COLO829 (cell line): Measurements from ENCODE around the gene PPAT.
"Not testable (repeated sequence)": the region's sequence is repeated elsewhere in the genome, so short reads cannot be mapped to it uniquely, and the experiment has no call there.

Experiments
- DNase-seq: peaks from one replicate; pipeline ENCODE4 v3.0.0; 2012; ENCODE audit warnings: low spot score

PPAT gene

DNA sequence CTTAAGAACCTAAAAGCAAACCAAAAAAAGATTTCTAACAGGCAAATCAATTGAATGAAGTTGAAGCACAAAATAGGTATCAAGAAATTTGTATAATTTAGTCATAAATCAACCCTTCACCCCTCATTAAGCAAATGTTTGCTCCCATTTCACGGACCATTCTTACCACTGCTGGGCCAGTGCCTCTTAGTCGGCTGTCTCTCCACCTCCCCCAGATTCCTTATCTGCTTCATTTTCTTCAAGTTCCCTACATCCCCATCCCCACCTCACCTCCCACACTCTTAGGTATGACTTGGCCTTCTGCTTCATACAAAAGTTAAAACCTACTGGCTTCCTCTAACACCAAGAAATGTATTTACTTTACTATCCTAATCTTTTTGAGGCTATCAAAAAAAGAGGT lies 60.0 kb downstream of the PPAT start:
- no peak for DNase-seq

DNA sequence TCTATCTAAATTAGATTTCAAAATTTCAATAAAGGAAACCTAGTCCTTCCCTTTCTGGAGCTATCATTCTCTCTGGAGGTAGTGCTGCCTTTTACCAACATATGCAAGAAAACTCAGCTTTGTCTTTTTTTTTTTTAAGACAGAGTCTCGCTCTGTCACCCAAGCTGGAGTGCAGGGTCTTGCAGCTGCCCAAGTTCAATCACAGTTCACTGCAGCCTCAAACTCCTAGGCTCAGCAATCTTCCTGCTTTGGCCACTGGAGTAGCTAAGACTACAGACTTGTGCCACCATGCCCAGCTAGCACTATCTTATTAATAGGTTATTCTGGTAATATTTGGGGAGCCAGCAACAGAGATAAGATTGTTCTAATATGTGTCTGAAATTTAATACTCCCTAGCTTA lies 60.5 kb downstream of the PPAT start:
- no peak for DNase-seq

DNA sequence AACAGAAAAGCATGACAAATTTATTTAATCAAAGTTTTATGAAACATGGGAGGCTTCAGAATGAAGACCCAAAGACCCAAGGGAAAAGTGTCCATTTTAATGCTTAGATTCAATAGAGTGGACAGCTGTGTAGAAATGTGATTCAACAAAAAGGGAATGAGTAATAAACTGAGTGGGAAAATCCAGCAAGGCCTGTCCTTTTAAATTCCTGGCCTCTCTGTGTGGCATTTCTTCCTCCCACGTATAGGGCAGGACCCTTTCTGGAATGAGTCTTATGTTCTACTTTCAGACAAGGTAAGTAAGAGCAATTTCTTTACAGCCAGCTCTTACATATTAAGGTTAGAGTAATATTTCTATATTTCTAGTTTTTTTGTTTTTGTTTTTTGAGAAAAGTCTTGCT lies 62.6 kb downstream of the PPAT start:
- no peak for DNase-seq

DNA sequence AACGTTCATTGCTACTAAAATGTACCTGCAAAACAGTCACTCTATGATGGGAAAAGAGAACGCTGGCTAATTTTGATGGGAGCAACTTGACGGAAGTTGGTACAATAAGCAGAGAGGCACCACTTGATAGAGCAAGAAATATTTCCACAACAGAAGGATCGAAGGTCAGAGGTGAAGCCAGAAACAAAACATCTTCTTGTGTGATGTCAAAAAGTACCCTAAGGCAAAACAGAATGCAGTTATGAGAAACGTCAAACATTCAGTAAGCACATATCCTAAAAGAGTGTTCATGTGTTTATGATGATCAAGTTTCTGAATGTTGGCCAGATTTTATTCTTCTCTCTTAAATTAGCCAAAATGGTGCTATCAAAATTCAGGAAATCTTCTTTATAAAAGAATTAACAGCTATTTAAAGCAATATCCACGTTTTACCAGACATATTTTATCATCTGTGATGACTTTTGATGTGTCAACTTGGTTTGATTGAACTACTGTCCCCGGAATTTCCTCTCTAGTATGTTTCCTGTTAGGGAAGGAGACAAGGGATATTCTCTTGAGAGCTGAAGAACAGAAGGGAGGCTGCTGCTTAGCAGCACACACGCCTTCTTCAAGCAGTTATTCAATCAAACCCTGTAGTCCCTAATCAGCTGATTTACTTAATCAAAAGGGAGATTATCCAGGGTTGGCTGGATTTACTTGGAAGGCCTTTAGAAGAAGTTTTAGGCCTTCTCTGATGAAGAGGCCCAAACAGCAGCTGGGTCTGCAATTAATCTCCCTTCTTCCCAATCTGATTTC lies 63.8 kb downstream of the PPAT start:
- DNase-seq: peak; percentile 85

DNA sequence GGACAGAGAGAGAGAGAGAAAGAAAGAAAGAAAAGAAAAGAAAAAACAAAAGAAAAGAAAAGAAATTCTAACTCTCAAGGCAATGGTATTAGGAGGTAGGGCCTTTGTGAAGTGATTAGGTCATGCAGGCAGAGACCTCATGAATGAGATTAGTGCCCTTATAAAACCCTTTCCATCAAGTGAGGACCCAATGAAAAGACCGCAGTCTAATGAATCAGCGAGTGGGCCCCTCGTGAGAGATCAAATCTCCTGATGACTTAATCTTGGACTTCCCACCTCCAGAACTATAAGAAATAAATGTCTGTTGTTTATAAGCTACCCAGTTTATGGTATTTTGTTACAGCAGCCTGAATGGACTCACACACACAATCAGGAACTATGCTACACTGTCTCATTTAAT lies 65.0 kb downstream of the PPAT start:
- no peak for DNase-seq

DNA sequence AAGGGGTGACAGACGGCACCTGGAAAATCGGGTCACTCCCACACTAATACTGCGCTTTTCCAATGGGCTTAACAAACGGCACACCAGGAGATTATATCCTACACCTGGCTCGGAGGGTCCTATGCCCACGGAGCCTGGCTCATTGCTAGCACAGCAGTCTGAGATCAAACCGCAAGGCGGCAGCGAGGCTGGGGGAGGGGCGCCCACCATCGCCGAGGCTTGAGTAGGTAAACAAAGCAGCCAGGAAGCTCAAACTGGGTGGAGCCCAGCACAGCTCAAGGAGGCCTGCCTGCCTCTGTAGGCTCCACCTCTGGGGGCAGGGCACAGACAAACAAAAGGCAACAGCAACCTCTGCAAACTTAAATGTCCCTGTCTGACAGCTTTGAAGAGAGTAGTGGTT lies 72.4 kb downstream of the PPAT start:
- not testable (repeated sequence) for DNase-seq

DNA sequence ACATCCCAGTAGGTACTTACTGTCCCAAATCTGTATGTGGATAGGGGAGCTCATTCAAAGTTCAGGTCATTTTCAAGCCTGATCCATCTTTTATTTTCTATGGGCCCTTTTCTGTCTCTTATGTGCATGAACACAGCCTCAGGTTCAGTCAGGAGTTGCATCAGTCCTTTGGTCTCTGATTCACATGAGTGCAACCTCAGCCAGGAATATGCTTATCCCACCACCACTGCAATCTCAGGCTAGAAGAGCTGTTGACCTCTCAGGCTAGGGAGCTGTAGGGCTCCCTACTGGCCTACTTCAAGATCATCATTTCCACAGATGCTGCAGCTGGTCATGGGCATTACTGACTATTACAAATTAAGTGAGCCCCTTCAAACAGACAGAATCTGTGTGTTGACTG lies 75.3 kb downstream of the PPAT start:
- no peak for DNase-seq

DNA sequence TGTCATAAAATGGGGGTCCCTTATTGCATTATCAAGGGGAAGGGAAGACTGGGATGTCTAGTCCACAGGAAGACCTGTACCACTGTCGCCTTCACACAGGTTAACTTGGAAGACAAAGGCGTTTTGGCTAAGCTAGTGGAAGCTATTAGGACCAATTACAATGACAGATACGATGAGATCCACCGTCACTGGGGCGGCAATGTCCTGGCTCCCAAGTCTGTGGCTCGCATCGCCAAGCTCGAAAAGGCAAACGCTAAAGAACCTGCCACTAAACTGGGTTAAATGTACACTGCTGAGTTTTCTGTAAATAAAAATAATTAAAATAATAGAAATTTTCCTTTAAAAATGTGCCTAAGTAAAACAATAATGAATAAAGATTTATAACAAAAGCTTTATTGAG lies 78.8 kb downstream of the PPAT start:
- DNase-seq: no peak

DNA sequence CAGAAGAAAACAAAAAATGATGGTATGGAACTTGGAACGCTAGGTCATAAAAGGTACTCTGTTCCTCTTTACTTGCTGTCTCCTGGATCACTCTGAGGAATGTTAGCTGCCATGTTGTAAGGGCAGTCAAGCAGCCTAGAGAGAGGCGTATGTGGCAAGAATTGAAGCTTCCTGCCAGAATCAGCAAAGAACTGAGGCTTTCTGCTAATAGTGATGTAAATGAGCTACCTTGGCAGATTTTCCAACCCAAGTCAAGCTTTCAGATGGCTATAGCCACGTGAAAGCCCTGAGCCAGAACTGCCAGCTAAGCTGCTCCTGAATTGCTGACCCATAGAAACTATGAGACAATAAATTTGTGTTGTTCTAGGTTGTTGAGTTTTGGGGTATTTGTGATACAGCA lies 86.8 kb downstream of the PPAT start:
- no peak for DNase-seq

DNA sequence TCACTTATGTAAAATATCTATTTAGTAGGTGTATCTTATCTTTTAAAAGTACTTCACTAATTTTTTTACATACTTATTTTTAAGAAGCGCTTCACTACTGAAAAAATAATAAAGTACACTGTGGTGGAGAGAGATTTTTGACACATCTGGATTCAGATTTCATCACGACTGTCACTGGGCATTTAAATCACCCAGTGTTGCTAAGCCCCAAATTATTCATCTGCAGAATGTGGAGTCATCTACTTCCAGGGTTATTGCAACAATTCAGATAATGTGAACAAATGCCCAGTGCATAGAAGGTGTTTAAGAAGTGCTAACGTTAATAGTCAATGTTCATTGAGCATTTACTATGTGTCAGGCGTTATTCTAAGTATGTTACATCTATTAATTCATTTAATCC lies 90.0 kb downstream of the PPAT start:
- no peak for DNase-seq
